DMS53 treated with DMSO at 0.1 percent for 48 hours (cell line): ENCODE measurements around the gene HPSE.
A peak's percentile ranks its signal among the peaks of the same experiment; 100 is the strongest.

Experiments used
- DNase-seq: peaks from one replicate; lab custom pipeline; 2025; ENCODE audit not compliant: unreplicated experiment; lab: John Stamatoyannopoulos, UW

Gene HPSE

DNA sequence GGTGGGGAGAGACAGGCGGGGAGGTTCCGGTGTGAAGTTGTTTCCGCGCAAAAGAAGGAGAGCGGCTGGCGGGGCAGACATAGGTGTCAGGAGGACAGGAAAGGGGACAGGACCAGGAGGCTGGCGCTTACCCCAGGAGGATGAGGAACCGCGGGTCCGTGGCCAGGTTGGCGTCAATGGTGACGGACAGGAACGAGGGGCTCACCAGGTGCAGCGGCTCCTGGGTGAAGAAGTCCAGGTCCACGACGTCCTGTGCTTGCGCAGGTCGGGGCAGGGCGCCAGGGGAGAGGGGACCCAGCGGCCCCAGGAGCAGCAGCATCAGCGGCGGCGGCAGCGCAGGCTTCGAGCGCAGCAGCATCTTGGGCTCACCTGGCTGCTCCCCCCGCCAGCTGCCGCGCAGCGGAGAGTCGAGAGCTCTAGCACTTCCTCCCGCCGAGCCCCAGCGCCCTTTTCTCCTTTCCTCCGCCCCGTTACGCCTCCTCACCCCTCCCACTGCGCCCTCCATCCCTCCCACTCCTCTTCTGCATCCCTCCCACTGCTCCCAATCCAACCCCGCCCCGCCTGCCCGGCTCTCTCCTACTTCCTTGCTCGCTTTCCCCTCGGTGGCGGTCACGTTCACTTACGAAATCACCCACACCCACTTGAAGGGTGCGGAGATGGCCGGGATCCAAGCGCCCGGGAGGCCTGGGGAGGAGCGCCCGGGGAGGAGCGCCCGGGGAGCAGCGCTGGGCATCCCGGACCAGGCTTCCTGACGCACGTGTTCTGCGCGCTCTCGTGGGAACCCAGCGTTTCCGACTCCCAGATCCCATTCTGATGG lies at the start of gene HPSE:
Gene HPSE (minus strand): TSS at position 424 of the 817 bp plus-strand sequence. CDS start 66 bp downstream, at position 358.
- DNase-seq, result peak; percentile 77

DNA sequence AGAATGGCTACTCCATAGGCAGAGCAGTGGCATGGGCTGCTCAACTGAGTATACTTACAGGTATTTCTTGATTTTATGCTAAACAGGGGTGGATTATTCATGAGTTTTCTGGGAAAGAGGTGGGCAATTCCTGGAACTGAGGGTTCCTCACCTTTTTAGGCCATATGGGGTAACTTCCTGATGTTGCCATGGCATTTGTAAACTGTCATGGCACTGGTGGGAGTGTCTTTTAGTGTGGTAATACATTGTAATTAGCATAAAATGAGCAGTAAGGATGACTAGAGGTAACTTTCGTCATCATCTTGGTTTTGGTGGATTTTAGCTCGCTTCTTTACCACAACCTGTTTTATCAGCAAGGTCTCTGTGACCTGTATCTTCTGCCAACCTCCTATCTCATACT lies 48.2 kb upstream of the HPSE start:
- DNase-seq, result no peak

GRCh38 chr4:83381173-83381572 lies 46.5 kb upstream of the HPSE start:
- DNase-seq, result no peak

DNA sequence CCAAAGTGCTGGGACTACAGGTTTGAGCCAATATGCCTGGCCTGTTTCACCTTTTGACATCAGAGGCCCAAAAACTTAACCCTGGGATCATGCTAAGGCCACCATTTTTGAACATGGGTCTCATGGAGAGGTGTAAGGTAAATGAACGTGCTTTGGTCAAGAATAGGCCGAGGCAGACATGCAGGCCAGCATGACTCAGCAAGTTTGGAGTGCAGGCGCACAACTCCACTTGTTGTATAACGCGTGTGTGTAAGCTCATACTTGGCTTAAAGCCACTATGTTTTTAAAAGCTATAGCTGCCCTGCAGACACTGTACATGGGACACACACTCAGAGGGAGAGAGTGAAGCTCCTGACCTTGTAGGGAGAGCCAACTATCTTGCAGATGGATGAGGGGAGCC lies 43.8 kb upstream of the HPSE start:
- DNase-seq, result no peak

DNA sequence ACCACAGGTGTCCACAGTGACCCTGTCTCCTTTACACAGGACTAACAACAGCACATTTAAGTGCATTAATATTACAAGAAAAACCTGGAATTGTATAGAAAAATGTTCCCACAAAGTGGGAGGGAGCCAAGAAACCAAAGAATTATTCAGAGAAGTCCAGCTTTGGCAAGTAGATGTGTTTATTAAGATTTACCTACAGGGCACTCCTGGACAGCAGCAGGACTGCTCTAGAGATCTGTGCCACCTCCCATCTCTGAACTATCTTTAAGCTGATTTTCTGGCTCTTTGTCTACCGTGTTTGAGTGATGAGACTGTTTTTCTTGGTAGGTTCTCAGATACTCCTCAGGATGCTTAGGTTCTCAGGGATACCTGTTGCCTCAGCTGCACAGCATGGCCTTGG lies 38.3 kb upstream of the HPSE start:
- DNase-seq, result no peak

- no peak for DNase-seq
Observed at GRCh38 chr4:83371936-83372335, 37.3 kb upstream of the HPSE start.

DNA sequence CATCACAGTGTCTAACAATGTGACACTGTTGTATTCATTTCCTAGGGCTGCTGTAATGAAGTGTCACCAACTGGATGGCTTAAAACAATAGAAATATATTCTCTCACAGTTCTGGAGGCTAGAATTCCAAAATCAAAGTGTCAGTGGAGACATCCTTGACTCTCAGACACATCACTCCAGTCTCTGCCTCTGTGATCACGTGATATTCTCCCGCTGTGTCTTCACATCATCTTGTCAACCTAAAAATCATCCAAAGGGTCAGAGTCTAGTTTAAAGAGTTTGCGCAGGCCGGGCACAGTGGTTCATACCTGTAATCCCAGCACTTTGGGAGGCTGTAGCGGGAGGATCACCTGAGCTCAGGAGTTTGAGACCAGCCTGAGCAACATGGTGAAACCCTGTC lies 36.6 kb upstream of the HPSE start:
- DNase-seq, result no peak

- no peak for DNase-seq
Observed at GRCh38 chr4:83370640-83370906, 35.9 kb upstream of the HPSE start.

DNA sequence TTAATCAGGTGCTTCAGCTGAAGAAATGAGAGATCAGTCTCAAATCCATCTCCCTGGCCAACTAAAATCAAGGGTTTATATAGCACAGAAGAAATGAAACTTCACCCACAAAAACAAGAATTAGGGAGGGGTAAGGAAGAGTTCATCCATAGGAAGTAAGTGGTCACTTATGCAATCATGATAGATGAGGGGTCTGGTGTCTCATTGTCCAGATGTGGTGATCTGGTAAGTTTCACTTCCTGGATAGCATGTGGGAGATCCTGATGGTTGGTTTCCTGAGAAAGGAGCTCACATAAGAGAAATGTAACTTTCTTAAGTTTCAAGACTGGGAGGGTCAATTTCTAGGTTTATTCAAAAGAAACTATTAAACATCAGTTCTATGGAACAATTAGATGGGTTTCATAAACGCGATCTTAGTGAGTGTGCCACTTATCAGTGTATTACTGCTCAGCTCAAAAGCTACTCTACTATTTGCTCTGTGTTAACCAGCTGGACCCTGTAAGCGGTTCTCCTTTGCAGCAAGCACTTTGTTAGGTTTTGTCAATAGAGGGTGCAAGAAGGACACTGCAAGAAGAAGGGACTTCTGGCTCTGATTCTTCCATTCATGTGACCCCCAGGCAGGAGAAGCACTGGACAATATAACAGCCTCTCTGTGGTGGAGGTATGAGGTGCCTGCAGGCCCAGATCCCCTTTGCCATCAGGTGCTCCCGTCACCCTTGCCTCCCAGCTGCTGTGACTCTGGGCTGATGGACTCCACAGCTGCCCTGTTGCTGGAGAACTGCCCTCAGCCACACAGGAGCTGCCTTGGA lies 35.4 kb upstream of the HPSE start:
- no peak for DNase-seq

DNA sequence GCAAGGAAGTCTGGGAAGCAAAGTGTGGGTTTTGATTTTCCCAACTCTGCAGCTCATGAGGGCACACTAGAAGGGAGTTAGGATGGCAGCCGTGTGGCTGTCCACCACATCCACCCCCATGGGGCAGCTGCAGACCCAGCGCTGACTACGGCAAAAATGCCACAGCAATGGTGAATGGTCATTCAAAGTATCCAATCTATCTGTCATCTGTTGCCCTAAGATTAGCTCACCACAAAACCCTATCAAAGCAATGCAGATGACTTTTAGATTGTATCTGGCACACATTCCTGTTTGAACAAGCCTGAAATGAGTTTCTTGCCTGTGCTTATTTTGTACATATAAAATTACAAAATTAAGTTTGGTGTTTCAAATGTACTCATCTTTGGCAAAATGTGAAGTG lies 29.7 kb upstream of the HPSE start:
- DNase-seq, result no peak

DNA sequence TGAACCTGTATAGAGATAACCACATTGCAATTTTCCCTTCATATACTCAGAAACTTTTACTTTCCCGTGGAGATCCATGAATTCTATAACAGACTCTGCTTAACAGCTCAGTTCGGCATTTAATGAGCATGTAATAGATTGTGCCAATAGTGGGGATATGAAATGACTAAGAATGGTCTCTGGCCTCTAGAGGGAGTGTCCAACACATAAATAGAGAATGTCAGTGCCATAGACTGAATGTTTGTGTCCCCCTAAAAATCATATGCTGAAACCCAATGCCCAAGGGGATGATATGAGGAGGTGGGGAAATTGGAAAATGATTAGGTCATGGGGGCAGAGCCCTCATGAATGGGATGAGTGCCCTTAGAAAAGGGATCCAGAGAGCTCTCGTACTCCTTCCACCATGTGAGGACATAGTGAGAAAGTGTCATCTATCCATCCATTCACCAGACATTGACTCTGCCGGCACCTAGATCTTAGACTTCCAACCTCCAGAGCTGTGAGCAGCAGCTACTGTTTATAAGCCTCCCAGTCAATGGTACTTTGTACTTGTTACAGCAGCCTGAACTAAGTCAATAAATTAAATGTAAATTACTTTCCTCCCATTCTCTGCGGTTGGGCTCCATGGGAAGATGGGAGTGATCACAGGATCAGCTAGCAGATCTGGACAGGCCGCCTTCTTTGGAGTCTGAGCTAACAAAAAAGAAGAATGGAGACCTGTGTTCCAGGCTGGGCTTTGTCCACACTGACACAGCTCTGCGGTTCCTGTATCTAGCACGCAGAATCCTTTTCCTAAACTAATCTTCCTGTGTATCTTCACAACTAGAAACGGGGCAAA lies 28.1 kb upstream of the HPSE start:
- DNase-seq, result no peak

GRCh38 chr4:83361416-83362103 lies 26.9 kb upstream of the HPSE start:
- no peak for DNase-seq

DNA sequence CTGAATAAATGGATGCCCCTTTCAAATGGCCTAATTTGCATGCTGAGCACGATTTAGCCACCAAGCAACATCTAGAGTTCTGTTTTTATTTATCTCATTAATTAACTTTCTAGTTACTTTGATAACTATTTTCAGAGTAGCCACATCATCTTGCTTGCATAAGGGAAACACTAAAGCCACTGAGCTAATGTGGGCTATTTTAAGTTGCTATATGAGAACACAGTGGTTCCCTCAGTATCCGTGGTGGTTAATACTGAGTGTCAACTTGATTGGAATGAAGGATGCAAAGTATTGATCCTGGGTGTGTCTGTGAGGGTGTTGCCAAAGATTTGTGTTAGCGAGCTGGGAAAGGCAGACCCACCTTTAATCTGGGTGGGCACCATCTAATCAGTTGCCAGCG lies 25.4 kb upstream of the HPSE start:
- no peak for DNase-seq

DNA sequence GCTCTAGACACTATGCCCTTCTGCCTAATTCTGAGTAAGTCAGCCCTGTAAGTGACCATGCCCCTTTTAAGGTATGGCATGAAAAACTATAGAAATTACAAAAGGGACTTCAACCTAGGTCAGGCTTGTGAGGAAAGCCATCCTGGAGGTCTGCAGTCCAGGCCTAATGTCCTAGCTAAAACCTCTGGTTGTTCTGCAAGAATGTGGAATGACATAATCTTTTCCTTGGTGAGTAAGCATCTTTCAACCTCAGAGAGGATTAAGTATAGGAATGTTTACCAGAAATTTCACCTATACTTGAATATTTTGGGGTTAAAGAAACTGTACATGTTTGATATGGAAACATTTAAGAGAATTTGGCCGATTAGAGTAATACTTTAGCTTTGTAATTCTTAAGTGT lies 23.8 kb upstream of the HPSE start:
- no peak for DNase-seq

GRCh38 chr4:83356899-83357661 lies 22.4 kb upstream of the HPSE start:
- no peak for DNase-seq

DNA sequence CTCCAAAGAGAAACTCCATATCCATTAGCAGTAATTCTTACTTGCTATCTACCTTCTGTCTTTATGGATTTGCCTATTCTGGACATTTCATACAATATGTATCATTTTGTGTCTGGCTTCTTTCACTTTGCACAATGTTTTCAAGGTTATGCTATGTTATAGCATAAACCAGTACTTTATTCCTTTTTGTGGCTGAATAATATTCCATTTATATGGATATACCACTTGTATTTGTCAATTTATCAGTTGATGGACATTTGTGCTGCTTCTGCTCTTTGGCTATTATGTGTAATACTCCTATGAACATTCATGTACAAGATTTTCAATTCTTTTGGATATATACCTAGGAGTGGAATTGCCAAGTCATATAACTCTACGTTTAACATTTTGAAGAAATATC lies 18.9 kb upstream of the HPSE start:
- DNase-seq, result no peak

- no peak for DNase-seq
Observed at GRCh38 chr4:83348074-83348473, 13.4 kb upstream of the HPSE start.

- DNase-seq, result no peak
Observed at GRCh38 chr4:83342476-83342875, 7.8 kb upstream of the HPSE start.

GRCh38 chr4:83340692-83341343 lies 6.2 kb upstream of the HPSE start:
- DNase-seq, result no peak

DNA sequence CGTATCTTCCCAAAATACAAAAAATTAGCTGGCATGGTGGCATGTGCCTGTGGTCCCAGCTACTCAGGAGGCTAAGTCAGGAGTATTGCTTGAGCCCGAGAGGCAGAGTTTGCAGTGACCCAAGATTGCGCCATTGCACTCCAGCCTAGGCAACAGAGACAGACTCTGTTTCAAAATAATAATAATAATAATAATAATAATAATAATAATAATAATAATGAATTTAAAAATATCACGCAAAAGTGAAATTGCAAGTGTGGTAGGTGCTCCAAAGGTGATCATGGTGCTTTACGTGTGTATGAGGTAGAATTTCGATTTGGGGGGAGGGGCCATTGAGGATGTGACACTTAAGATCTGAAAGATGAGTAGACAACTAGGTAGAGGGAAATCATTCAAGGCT lies 4.9 kb upstream of the HPSE start:
- DNase-seq, result no peak
